Osteoblast (primary cell): Measurements from ENCODE around the gene KCNK15. TPM values are rescaled to one million over a fixed set of nuclear protein-coding genes. Genes with fewer than 3 reads are reported as not detected.

Source experiments
- DNase-seq: peaks from one replicate; pipeline ENCODE4 v3.0.0; 2011; ENCODE audit warnings: low spot score, mixed read lengths; ENCODE audit not compliant: insufficient read length; ENCODE audit errors: missing footprints
- H2AFZ ChIP-seq: 2 replicates; pipeline ENCODE4 v1.6.0; 2011; ENCODE audit warnings: mild to moderate bottlenecking, low read length
- H3K27ac ChIP-seq: 2 replicates; pipeline ENCODE4 v1.5.1; 2011; ENCODE audit warnings: mild to moderate bottlenecking, low read depth, low read length, moderate library complexity
- H3K27me3 ChIP-seq: 2 replicates; pipeline ENCODE4 v1.6.0; 2012; ENCODE audit warnings: mild to moderate bottlenecking, control low read depth, inconsistent platforms, low read length, moderate library complexity; ENCODE audit not compliant: insufficient read depth
- H3K36me3 ChIP-seq: 2 replicates; pipeline ENCODE4 v1.5.1; 2011; ENCODE audit warnings: mild to moderate bottlenecking, low read length, control low read depth, moderate library complexity; ENCODE audit not compliant: insufficient read depth
- H3K4me1 ChIP-seq: 2 replicates; pipeline ENCODE4 v1.5.1; 2011; ENCODE audit warnings: mild to moderate bottlenecking, low read length, control low read depth, moderate library complexity; ENCODE audit not compliant: insufficient read depth
- H3K4me2 ChIP-seq: 2 replicates; pipeline ENCODE4 v1.6.0; 2011; ENCODE audit warnings: mild to moderate bottlenecking, low read length; ENCODE audit not compliant: insufficient read depth
- H3K4me3 ChIP-seq: fragments of 200-600 bp; sonication (generic); 3 replicates; pipeline ENCODE4 v1.5.1; 2012; ENCODE audit warnings: mild to moderate bottlenecking, low read length, inconsistent platforms; ENCODE audit not compliant: insufficient read depth
- H3K79me2 ChIP-seq: 2 replicates; pipeline ENCODE4 v1.6.0; 2012; ENCODE audit warnings: mild to moderate bottlenecking, low read length, control low read depth, inconsistent platforms; ENCODE audit not compliant: insufficient read depth
- H3K9me3 ChIP-seq: 2 replicates; pipeline ENCODE4 v1.5.1; 2011; ENCODE audit warnings: low read depth, low read length, control low read depth
- H4K20me1 ChIP-seq: 2 replicates; pipeline ENCODE4 v1.6.0; 2012; ENCODE audit warnings: mild to moderate bottlenecking, low read length, control low read depth; ENCODE audit not compliant: insufficient read depth
- CTCF ChIP-seq: IDR thresholded peaks from 2 replicates; pipeline ENCODE4 v1.5.1; 2011; ENCODE audit warnings: mild to moderate bottlenecking, low read depth, low read length, moderate library complexity; ENCODE audit errors: extremely low read depth
- total RNA-seq: library from RNA; depleted of rRNA; stranded (reverse); fragments of >200 nt; gene quantifications from 2 replicates; pipeline ENCODE4 v1.2.3, GENCODE V29; 2012

The KCNK15 gene
- total RNA-seq, 1 donor = 121 TPM

- peak; percentile 97 for DNase-seq
- TF ChIP-seq CTCF = no peak
- Histone ChIP-seq H3K79me2 (no peaks in the 10 kb centered on the region), H3K4me2 (no peak overlapping the region), H2AFZ (peak overlapping the region; percentile 8), H3K36me3 (no peaks in the 10 kb centered on the region), H3K9me3 (no peaks in the 10 kb centered on the region), H3K27ac (peak overlapping the region; percentile 75), H3K4me3 (no peak overlapping the region), H3K4me1 (peaks cover 66% of the 10 kb centered on the region), H3K27me3 (no peaks in the 10 kb centered on the region), H4K20me1 (no peaks in the 10 kb centered on the region)
Measured at GRCh38 chr20:44706301-44707017, 39.2 kb upstream of the KCNK15 start.

- Histone ChIP-seq H4K20me1 (no peaks in the 10 kb centered on the region), H3K27ac (peak overlapping the region; percentile 75), H3K4me1 (peaks cover 62% of the 10 kb centered on the region), H3K79me2 (no peaks in the 10 kb centered on the region), H3K4me3 (no peak overlapping the region), H2AFZ (no peak overlapping the region), H3K27me3 (no peaks in the 10 kb centered on the region), H3K36me3 (no peaks in the 10 kb centered on the region), H3K4me2 (no peak overlapping the region), H3K9me3 (no peaks in the 10 kb centered on the region)
- no peak for TF ChIP-seq CTCF
- DNase-seq = peak; percentile 78
Measured at GRCh38 chr20:44707018-44707579, 38.6 kb upstream of the KCNK15 start.

- Histone ChIP-seq H4K20me1 (no peaks in the 10 kb centered on the region), H3K4me2 (no peak overlapping the region), H3K4me3 (no peak overlapping the region), H2AFZ (no peak overlapping the region), H3K27ac (no peak overlapping the region), H3K4me1 (peaks cover 42% of the 10 kb centered on the region), H3K79me2 (no peaks in the 10 kb centered on the region), H3K27me3 (no peaks in the 10 kb centered on the region), H3K9me3 (no peaks in the 10 kb centered on the region), H3K36me3 (no peaks in the 10 kb centered on the region)
- no peak for TF ChIP-seq CTCF
- DNase-seq = no peak
Measured at GRCh38 chr20:44709380-44709779, 36.3 kb upstream of the KCNK15 start.

- no peak overlapping the region for H3K4me2 ChIP-seq
- no peaks in the 10 kb centered on the region for H3K27me3 ChIP-seq
- H4K20me1 ChIP-seq = no peaks in the 10 kb centered on the region
- no peak for TF ChIP-seq CTCF
- H3K36me3 ChIP-seq = no peaks in the 10 kb centered on the region
- H3K9me3 ChIP-seq = no peaks in the 10 kb centered on the region
- H2AFZ ChIP-seq = no peak overlapping the region
- H3K4me3 ChIP-seq = no peak overlapping the region
- peaks cover 43% of the 10 kb centered on the region for H3K4me1 ChIP-seq
- H3K27ac ChIP-seq = no peak overlapping the region
- no peaks in the 10 kb centered on the region for H3K79me2 ChIP-seq
- no peak for DNase-seq
Measured at GRCh38 chr20:44709797-44710196, 35.9 kb upstream of the KCNK15 start.
